Measurements from ENCODE around the gene ADAT3. TPM values are rescaled to one million over a fixed set of nuclear protein-coding genes. Genes with fewer than 3 reads are reported as not detected.

ADAT3 gene
- total RNA-seq, 1 donor from 2014 or later: 18.4 TPM

- no peaks in the 10 kb centered on the region for H3K9me3 ChIP-seq
- peaks cover 12 to 15% of the 10 kb centered on the region in 2 donors for H3K4me1 ChIP-seq
- intact Hi-C loops (cut with DNase I): no loop called here
- no peak overlapping the region for H3K27ac ChIP-seq
- no peak overlapping the region for H3K4me3 ChIP-seq
- no peaks in the 10 kb centered on the region for H3K27me3 ChIP-seq
- no peak for DNase-seq (ENCODE audit: low spot score in 2 of 2)
- no peak for TF ChIP-seq CTCF (IDR thresholded peaks at IDR 0.05)
- no peaks in the 10 kb centered on the region for H3K36me3 ChIP-seq
These were observed 16.8 kb upstream of the ADAT3 start for GRCh38 chr19:1888385-1888784.

GRCh38 chr19:1889907-1890306, 15.3 kb upstream of the ADAT3 start:
- intact Hi-C loops (cut with DNase I): no loop called here
- H3K27me3 ChIP-seq: no peaks in the 10 kb centered on the region
- no peak for TF ChIP-seq CTCF (IDR thresholded peaks at IDR 0.05)
- H3K4me1 ChIP-seq: peaks cover 0 to 4% of the 10 kb centered on the region in 2 donors
- no peaks in the 10 kb centered on the region for H3K9me3 ChIP-seq
- DNase-seq (ENCODE audit: low spot score in 2 of 2): no peak
- no peak overlapping the region for H3K4me3 ChIP-seq
- no peaks in the 10 kb centered on the region for H3K36me3 ChIP-seq
- no peak overlapping the region for H3K27ac ChIP-seq

GRCh38 chr19:1893791-1894190, 11.4 kb upstream of the ADAT3 start:
- no peaks in the 10 kb centered on the region for H3K9me3 ChIP-seq
- H3K27ac ChIP-seq: no peak overlapping the region
- intact Hi-C loops (cut with DNase I): no loop called here
- TF ChIP-seq CTCF (IDR thresholded peaks at IDR 0.05): no peak
- no peak for DNase-seq (ENCODE audit: low spot score in 2 of 2)
- H3K36me3 ChIP-seq: no peaks in the 10 kb centered on the region
- no peaks in the 10 kb centered on the region for H3K4me1 ChIP-seq
- H3K4me3 ChIP-seq: no peak overlapping the region
- no peaks in the 10 kb centered on the region for H3K27me3 ChIP-seq

GRCh38 chr19:1896508-1896907, 8.7 kb upstream of the ADAT3 start:
- H3K4me3 ChIP-seq: no peak overlapping the region
- DNase-seq (ENCODE audit: low spot score in 2 of 2): no peak
- H3K9me3 ChIP-seq: no peaks in the 10 kb centered on the region
- TF ChIP-seq CTCF (IDR thresholded peaks at IDR 0.05): no peak
- no peaks in the 10 kb centered on the region for H3K4me1 ChIP-seq
- no peak overlapping the region for H3K27ac ChIP-seq
- H3K27me3 ChIP-seq: no peaks in the 10 kb centered on the region
- H3K36me3 ChIP-seq: no peaks in the 10 kb centered on the region
- intact Hi-C loops (cut with DNase I): no loop called here

- Histone ChIP-seq H3K9me3 (no peaks in the 10 kb centered on the region), H3K36me3 (no peaks in the 10 kb centered on the region), H3K27ac (peak overlapping the region; percentile 3 to 81), H3K4me1 (peaks cover 8 to 13% of the 10 kb centered on the region in 2 donors), H3K4me3 (no peak overlapping the region), H3K27me3 (no peaks in the 10 kb centered on the region)
- TF ChIP-seq CTCF (IDR thresholded peaks at IDR 0.05): no peak
- intact Hi-C loops (cut with DNase I): loop anchor here (10.0 kb wide), 1 partner anchor 113 kb away; the partner anchor contains the start of gene BTBD2
- DNase-seq (ENCODE audit: low spot score in 2 of 2): peak in 1 of 2 donors; percentile 43
These were observed 3.2 kb upstream of the ADAT3 start for GRCh38 chr19:1901940-1902404.

- DNase-seq (ENCODE audit: low spot score in 2 of 2): no peak
- peaks cover 8 to 13% of the 10 kb centered on the region in 2 donors for H3K4me1 ChIP-seq
- no peaks in the 10 kb centered on the region for H3K27me3 ChIP-seq
- intact Hi-C loops (cut with DNase I): loop anchor here (10.0 kb wide), 1 partner anchor 112 kb away; the partner anchor contains the start of gene BTBD2
- no peak for TF ChIP-seq CTCF (IDR thresholded peaks at IDR 0.05)
- H3K36me3 ChIP-seq: no peaks in the 10 kb centered on the region
- peak overlapping the region; percentile 68 to 81 for H3K27ac ChIP-seq
- H3K9me3 ChIP-seq: no peaks in the 10 kb centered on the region
- peak overlapping the region in 1 of 2 donors; percentile 26 for H3K4me3 ChIP-seq
These were observed 2.3 kb upstream of the ADAT3 start for GRCh38 chr19:1902923-1903322.

All from ascending aorta (tissue), 2 donors.